ENCODE measurements around the gene PECR.

PECR gene

GRCh38 chr2:216056739-216057138 lies 24.9 kb downstream of the PECR start:
- Mint-ChIP-seq H3K27ac (peak overlapping the region; percentile 69 to 98 (median 91)), H3K36me3 (ENCODE audit: low read depth) (peaks cover 26% of the 10 kb centered on the region), H3K9me3 (no peaks in the 10 kb centered on the region)

GRCh38 chr2:216055680-216056079 lies 25.9 kb downstream of the PECR start:
- H3K9me3 Mint-ChIP-seq = no peaks in the 10 kb centered on the region
- peaks cover 33% of the 10 kb centered on the region for H3K36me3 Mint-ChIP-seq (ENCODE audit: low read depth)
- H3K4me1 Mint-ChIP-seq = peaks cover 12% of the 10 kb centered on the region
- H3K27ac Mint-ChIP-seq = peak overlapping the region; percentile 40 to 98 (median 47)
- no peak for TF ChIP-seq CTCF (IDR thresholded peaks at IDR 0.05; ENCODE audit: unreplicated experiment in 3 of 3)
- no peaks in the 10 kb centered on the region for H3K27me3 Mint-ChIP-seq (ENCODE audit: low read depth)
- H3K4me3 Mint-ChIP-seq = no peak overlapping the region

More at GRCh38 chr2:216056739-216057138, 24.9 kb downstream of the PECR start:
- Mint-ChIP-seq H3K4me3 (no peak overlapping the region), H3K27me3 (ENCODE audit: low read depth) (no peaks in the 10 kb centered on the region), H3K4me1 (peaks cover 12% of the 10 kb centered on the region)
- no peak for TF ChIP-seq CTCF (IDR thresholded peaks at IDR 0.05; ENCODE audit: unreplicated experiment in 3 of 3)

GRCh38 chr2:216052420-216052819 lies 29.2 kb downstream of the PECR start:
- Mint-ChIP-seq H3K4me3 (no peak overlapping the region), H3K9me3 (no peaks in the 10 kb centered on the region), H3K27ac (no peak overlapping the region), H3K36me3 (ENCODE audit: low read depth) (peaks cover 34% of the 10 kb centered on the region), H3K4me1 (peaks cover 8% of the 10 kb centered on the region), H3K27me3 (ENCODE audit: low read depth) (no peaks in the 10 kb centered on the region)
- TF ChIP-seq CTCF (IDR thresholded peaks at IDR 0.05; ENCODE audit: unreplicated experiment in 3 of 3) = no peak

GRCh38 chr2:216051350-216051749 lies 30.3 kb downstream of the PECR start:
- H3K27ac Mint-ChIP-seq = no peak overlapping the region
- H3K4me3 Mint-ChIP-seq = no peak overlapping the region
- H3K9me3 Mint-ChIP-seq = no peaks in the 10 kb centered on the region
- peaks cover 34% of the 10 kb centered on the region for H3K36me3 Mint-ChIP-seq (ENCODE audit: low read depth)
- H3K4me1 Mint-ChIP-seq = peaks cover 8% of the 10 kb centered on the region
- no peaks in the 10 kb centered on the region for H3K27me3 Mint-ChIP-seq (ENCODE audit: low read depth)
- no peak for TF ChIP-seq CTCF (IDR thresholded peaks at IDR 0.05; ENCODE audit: unreplicated experiment in 3 of 3)

GRCh38 chr2:216049452-216049851 lies 32.2 kb downstream of the PECR start:
- no peak for TF ChIP-seq CTCF (IDR thresholded peaks at IDR 0.05; ENCODE audit: unreplicated experiment in 3 of 3)
- H3K4me1 Mint-ChIP-seq = no peaks in the 10 kb centered on the region
- H3K27me3 Mint-ChIP-seq (ENCODE audit: low read depth) = no peaks in the 10 kb centered on the region
- peaks cover 27% of the 10 kb centered on the region for H3K36me3 Mint-ChIP-seq (ENCODE audit: low read depth)
- no peak overlapping the region for H3K4me3 Mint-ChIP-seq
- H3K27ac Mint-ChIP-seq = no peak overlapping the region
- H3K9me3 Mint-ChIP-seq = no peaks in the 10 kb centered on the region

GRCh38 chr2:216047397-216047796 lies 34.2 kb downstream of the PECR start:
- H3K27ac Mint-ChIP-seq = no peak overlapping the region
- H3K27me3 Mint-ChIP-seq (ENCODE audit: low read depth) = no peaks in the 10 kb centered on the region
- H3K36me3 Mint-ChIP-seq (ENCODE audit: low read depth) = peaks cover 34% of the 10 kb centered on the region
- no peaks in the 10 kb centered on the region for H3K4me1 Mint-ChIP-seq
- H3K4me3 Mint-ChIP-seq = no peak overlapping the region
- H3K9me3 Mint-ChIP-seq = no peaks in the 10 kb centered on the region
- no peak for TF ChIP-seq CTCF (IDR thresholded peaks at IDR 0.05; ENCODE audit: unreplicated experiment in 3 of 3)
